Neural progenitor cell (in vitro differentiated cells): ENCODE measurements around the gene KRT73. TPM values are rescaled to one million over a fixed set of nuclear protein-coding genes. Genes with fewer than 3 reads are reported as not detected.

Experiments used
- DNase-seq: peaks from one replicate; pipeline ENCODE4 v3.0.0-alpha.2; 2016; ENCODE audit warnings: low spot score
- H2AFZ ChIP-seq: fragments of 200-600 bp; sonication (generic); replicated peaks from 2 replicates; pipeline ENCODE4 v1.6.1; 2016; ENCODE audit warnings: antibody characterized with exemption
- H3F3A ChIP-seq: fragments of 200-600 bp; sonication (generic); 2 replicates; pipeline ENCODE4 v1.6.1; 2016; ENCODE audit warnings: antibody characterized with exemption, low read depth
- H3K27ac ChIP-seq: fragments of 200-600 bp; sonication (generic); 2 replicates; pipeline ENCODE4 v1.5.1; 2016; ENCODE audit warnings: mild to moderate bottlenecking
- H3K27me3 ChIP-seq: fragments of 200-600 bp; sonication (generic); 2 replicates; pipeline ENCODE4 v1.6.1; 2016; ENCODE audit warnings: mild to moderate bottlenecking, moderate library complexity
- H3K36me3 ChIP-seq: fragments of 200-600 bp; sonication (generic); 2 replicates; pipeline ENCODE4 v1.5.1; 2016
- H3K4me1 ChIP-seq: fragments of 200-600 bp; sonication (generic); 2 replicates; pipeline ENCODE4 v1.6.1; 2016; ENCODE audit warnings: mixed run types
- H3K4me2 ChIP-seq: fragments of 200-600 bp; sonication (generic); 2 replicates; pipeline ENCODE4 v1.6.1; 2016
- H3K4me3 ChIP-seq: fragments of 200-600 bp; sonication (generic); 2 replicates; pipeline ENCODE4 v1.5.1; 2016
- H3K79me2 ChIP-seq: fragments of 200-600 bp; sonication (generic); 2 replicates; pipeline ENCODE4 v1.6.1; 2016; ENCODE audit warnings: low read depth
- H3K9ac ChIP-seq: fragments of 200-600 bp; sonication (generic); 2 replicates; pipeline ENCODE4 v1.6.1; 2016
- H3K9me3 ChIP-seq: fragments of 200-600 bp; sonication (generic); 2 replicates; pipeline ENCODE4 v1.5.1; 2016; ENCODE audit warnings: low read depth
- H4K20me1 ChIP-seq: fragments of 200-600 bp; sonication (generic); 2 replicates; pipeline ENCODE4 v1.6.1; 2016; ENCODE audit warnings: low read depth
- H3K27ac Mint-ChIP-seq: 3 replicates; pipeline ENCODE4 v1.8.0; 2021; ENCODE audit warnings: mixed read lengths
- H3K27me3 Mint-ChIP-seq: 2 replicates; pipeline ENCODE4 v1.8.0; 2022; ENCODE audit warnings: low read depth, mild to moderate bottlenecking, inconsistent platforms, moderate library complexity, mixed read lengths; ENCODE audit not compliant: insufficient read depth
- H3K36me3 Mint-ChIP-seq: 3 replicates; pipeline ENCODE4 v1.8.0; 2021; ENCODE audit warnings: mixed read lengths
- H3K4me1 Mint-ChIP-seq: 3 replicates; pipeline ENCODE4 v1.8.0; 2021; ENCODE audit warnings: mixed read lengths
- H3K4me3 Mint-ChIP-seq: 3 replicates; pipeline ENCODE4 v1.8.0; 2021; ENCODE audit warnings: mild to moderate bottlenecking, moderate library complexity, mixed read lengths
- H3K9me3 Mint-ChIP-seq: 3 replicates; pipeline ENCODE4 v1.8.0; 2020; ENCODE audit warnings: mixed read lengths
- EZH2 ChIP-seq: fragments of 200-600 bp; sonication (generic); IDR thresholded peaks from 2 replicates; pipeline ENCODE4 v1.6.1; 2017; ENCODE audit warnings: antibody characterized with exemption, mild to moderate bottlenecking, moderate library complexity
- EZH2phosphoT487 ChIP-seq: fragments of 200-600 bp; sonication (generic); IDR thresholded peaks from 2 replicates; pipeline ENCODE4 v1.6.1; 2017; ENCODE audit warnings: antibody characterized with exemption
- total RNA-seq: library from RNA; depleted of rRNA; stranded (reverse); fragments of >200 nt; gene quantifications from 2 replicates; pipeline ENCODE4 v1.2.3, GENCODE V29; 2015; ENCODE audit warnings: low replicate concordance
- TF ChIP-seq, protein P1 (sequence below): fragments of 200-600 bp; sonication (generic); IDR thresholded peaks from 2 replicates; pipeline ENCODE4 v1.5.1; 2017; ENCODE audit warnings: antibody characterized with exemption, mild to moderate bottlenecking

The KRT73 gene
- total RNA-seq, 1 donor from 2014 or later = not detected

DNA sequence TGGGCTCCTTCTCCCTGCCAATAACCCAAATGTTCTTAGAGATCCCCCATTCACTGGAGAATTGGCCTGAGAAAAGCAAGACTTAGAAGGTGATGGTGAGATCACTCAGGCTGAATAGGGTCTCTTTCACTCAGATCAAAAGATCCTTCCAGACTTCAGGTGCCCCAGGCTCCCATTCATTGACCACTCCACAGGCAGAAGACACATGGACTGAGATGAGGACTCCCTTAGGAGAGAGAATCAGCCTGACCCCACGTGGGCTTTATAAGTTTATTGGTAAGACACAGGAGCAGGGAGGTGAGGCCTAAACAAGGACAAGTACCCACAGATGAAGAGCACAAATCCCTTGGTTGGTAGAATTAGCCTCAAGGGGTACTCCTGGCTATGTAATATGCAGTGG is 11.0 kb downstream of the KRT73 start:
- Histone ChIP-seq H3K9me3 (no peaks in the 10 kb centered on the region), H3K36me3 (no peaks in the 10 kb centered on the region), H3K4me1 (no peaks in the 10 kb centered on the region), H4K20me1 (no peaks in the 10 kb centered on the region), H3K9ac (no peak overlapping the region), H3K79me2 (no peaks in the 10 kb centered on the region), H2AFZ (no peak overlapping the region), H3F3A (no peaks in the 10 kb centered on the region), H3K4me2 (no peak overlapping the region), H3K27me3 (peaks cover 9% of the 10 kb centered on the region), H3K27ac (no peak overlapping the region), H3K4me3 (no peak overlapping the region)
- Mint-ChIP-seq H3K4me3 (no peak overlapping the region), H3K27ac (no peak overlapping the region), H3K36me3 (no peaks in the 10 kb centered on the region), H3K9me3 (no peaks in the 10 kb centered on the region), H3K4me1 (no peaks in the 10 kb centered on the region), H3K27me3 (peaks cover 3% of the 10 kb centered on the region)
- DNase-seq = no peak
- TF ChIP-seq, protein P1, sequence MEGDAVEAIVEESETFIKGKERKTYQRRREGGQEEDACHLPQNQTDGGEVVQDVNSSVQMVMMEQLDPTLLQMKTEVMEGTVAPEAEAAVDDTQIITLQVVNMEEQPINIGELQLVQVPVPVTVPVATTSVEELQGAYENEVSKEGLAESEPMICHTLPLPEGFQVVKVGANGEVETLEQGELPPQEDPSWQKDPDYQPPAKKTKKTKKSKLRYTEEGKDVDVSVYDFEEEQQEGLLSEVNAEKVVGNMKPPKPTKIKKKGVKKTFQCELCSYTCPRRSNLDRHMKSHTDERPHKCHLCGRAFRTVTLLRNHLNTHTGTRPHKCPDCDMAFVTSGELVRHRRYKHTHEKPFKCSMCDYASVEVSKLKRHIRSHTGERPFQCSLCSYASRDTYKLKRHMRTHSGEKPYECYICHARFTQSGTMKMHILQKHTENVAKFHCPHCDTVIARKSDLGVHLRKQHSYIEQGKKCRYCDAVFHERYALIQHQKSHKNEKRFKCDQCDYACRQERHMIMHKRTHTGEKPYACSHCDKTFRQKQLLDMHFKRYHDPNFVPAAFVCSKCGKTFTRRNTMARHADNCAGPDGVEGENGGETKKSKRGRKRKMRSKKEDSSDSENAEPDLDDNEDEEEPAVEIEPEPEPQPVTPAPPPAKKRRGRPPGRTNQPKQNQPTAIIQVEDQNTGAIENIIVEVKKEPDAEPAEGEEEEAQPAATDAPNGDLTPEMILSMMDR = no peak
- TF ChIP-seq EZH2phosphoT487 (no peak), EZH2 (no peak)

DNA sequence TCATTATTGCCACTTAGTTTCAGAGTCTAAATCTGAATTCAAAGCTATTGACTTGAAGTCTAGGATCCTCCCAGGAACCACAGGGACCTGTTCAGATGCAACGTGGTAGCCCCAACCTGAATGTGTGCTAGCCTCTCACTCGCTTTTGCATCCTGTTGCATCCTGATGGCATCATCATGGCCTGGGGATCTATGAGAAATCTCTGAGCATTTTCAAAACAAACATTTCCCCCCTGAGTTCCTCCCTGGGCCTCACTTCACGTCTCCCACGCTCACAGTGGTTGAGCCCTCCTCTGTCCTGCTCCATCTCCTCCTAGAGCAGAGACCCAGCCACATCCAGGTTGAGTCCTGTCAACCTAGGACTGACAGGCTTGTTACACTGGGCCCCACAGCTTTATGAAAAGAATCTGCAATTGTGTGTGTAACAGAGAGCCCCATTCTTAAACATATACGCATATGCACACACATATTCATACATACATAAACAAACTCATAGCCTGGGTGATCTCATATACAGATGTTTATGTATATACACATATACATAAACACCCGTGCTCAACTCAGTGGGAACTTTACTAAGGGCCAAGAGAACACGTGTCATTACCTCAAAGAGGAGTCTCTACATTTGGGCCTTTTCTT is 11.7 kb downstream of the KRT73 start:
- Histone ChIP-seq H3K27me3 (peaks cover 9% of the 10 kb centered on the region), H3K9me3 (no peaks in the 10 kb centered on the region), H3K4me3 (no peak overlapping the region), H3K4me2 (no peak overlapping the region), H4K20me1 (no peaks in the 10 kb centered on the region), H2AFZ (no peak overlapping the region), H3F3A (no peaks in the 10 kb centered on the region), H3K4me1 (no peaks in the 10 kb centered on the region), H3K9ac (no peak overlapping the region), H3K36me3 (no peaks in the 10 kb centered on the region), H3K27ac (no peak overlapping the region), H3K79me2 (no peaks in the 10 kb centered on the region)
- H3K4me3 Mint-ChIP-seq = no peak overlapping the region
- TF ChIP-seq EZH2 (no peak), EZH2phosphoT487 (no peak)
- TF ChIP-seq, protein P1 = no peak
- H3K36me3 Mint-ChIP-seq = no peaks in the 10 kb centered on the region
- no peaks in the 10 kb centered on the region for H3K4me1 Mint-ChIP-seq
- peaks cover 5% of the 10 kb centered on the region for H3K27me3 Mint-ChIP-seq
- no peak overlapping the region for H3K27ac Mint-ChIP-seq
- H3K9me3 Mint-ChIP-seq = no peaks in the 10 kb centered on the region
- no peak for DNase-seq

DNA sequence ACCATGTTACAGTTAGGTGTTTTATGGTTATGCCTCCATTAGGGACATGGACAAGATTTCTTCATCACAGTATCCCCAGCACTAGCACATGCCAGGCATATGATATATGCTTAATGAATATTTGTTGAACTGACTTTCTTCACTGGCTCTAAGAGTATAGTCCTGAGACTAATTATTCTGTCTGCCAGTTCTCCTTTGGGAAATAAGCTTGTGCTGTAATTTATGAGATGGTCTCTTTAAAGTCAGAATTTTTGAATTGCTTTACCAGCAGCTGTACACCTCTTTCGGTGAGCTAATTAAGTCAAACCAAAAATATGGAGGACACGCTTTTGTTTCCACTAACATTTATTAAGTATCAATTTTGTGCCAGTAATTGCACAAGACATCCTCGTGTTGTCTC is 12.3 kb downstream of the KRT73 start:
- H3K27ac Mint-ChIP-seq = no peak overlapping the region
- Histone ChIP-seq H3K4me1 (no peaks in the 10 kb centered on the region), H2AFZ (no peak overlapping the region), H3K4me3 (no peak overlapping the region), H3K27ac (no peak overlapping the region), H3K9ac (no peak overlapping the region), H3F3A (no peaks in the 10 kb centered on the region), H3K4me2 (no peak overlapping the region), H3K9me3 (no peaks in the 10 kb centered on the region), H3K79me2 (no peaks in the 10 kb centered on the region), H4K20me1 (no peaks in the 10 kb centered on the region), H3K27me3 (peaks cover 7% of the 10 kb centered on the region), H3K36me3 (no peaks in the 10 kb centered on the region)
- H3K36me3 Mint-ChIP-seq = no peaks in the 10 kb centered on the region
- TF ChIP-seq EZH2phosphoT487 = no peak
- TF ChIP-seq, protein P1 = no peak
- TF ChIP-seq EZH2 = no peak
- DNase-seq = no peak
- H3K4me1 Mint-ChIP-seq = no peaks in the 10 kb centered on the region
- peaks cover 5% of the 10 kb centered on the region for H3K27me3 Mint-ChIP-seq
- H3K4me3 Mint-ChIP-seq = no peak overlapping the region
- no peaks in the 10 kb centered on the region for H3K9me3 Mint-ChIP-seq
